ENCODE measurements around the gene C1QA.

- TF ChIP-seq, protein P1, sequence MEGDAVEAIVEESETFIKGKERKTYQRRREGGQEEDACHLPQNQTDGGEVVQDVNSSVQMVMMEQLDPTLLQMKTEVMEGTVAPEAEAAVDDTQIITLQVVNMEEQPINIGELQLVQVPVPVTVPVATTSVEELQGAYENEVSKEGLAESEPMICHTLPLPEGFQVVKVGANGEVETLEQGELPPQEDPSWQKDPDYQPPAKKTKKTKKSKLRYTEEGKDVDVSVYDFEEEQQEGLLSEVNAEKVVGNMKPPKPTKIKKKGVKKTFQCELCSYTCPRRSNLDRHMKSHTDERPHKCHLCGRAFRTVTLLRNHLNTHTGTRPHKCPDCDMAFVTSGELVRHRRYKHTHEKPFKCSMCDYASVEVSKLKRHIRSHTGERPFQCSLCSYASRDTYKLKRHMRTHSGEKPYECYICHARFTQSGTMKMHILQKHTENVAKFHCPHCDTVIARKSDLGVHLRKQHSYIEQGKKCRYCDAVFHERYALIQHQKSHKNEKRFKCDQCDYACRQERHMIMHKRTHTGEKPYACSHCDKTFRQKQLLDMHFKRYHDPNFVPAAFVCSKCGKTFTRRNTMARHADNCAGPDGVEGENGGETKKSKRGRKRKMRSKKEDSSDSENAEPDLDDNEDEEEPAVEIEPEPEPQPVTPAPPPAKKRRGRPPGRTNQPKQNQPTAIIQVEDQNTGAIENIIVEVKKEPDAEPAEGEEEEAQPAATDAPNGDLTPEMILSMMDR (optimal IDR thresholded peaks at IDR 0.05 in 1 of 3, IDR thresholded peaks at IDR 0.05 in 1 of 3, conservative IDR thresholded peaks at IDR 0.05 in 1 of 3; ENCODE audit: extremely low read depth in 1 of 3, insufficient read depth in 2 of 3, low read length in 3 of 3): no peak
- no peak for TF ChIP-seq EZH2 (IDR thresholded peaks at IDR 0.05; ENCODE audit: low read length)
These were observed 2.9 kb downstream of the C1QA start for GRCh38 chr1:22639286-22639685.

Measured in keratinocyte (primary cell).